T-helper 17 cell (primary cell): ENCODE results near the gene GPR83. TPM values are rescaled to one million over a fixed set of nuclear protein-coding genes. Genes with fewer than 3 reads are reported as not detected.

Source experiments
- ATAC-seq: fragments of 150-1000 bp; cut with Tn5 transposase; 2 replicates; pipeline ENCODE4 v1.10.0; 2021; ENCODE audit warnings: mild to moderate bottlenecking, moderate library complexity
- DNase-seq, 3 donors: peaks; one replicate each; pipeline versions ENCODE4 v3.0.0 to v3.0.0-alpha.2; 2020 to 2021
- H3K9me3 ChIP-seq: one replicate; pipeline ENCODE4 v1.7.0; 2013; ENCODE audit warnings: low read length, mild to moderate bottlenecking; ENCODE audit not compliant: control insufficient read depth, poor library complexity, severe bottlenecking
- H3K27ac Mint-ChIP-seq: one replicate; pipeline ENCODE4 v1.8.0; 2022; ENCODE audit warnings: mild to moderate bottlenecking, moderate library complexity, mixed read lengths
- H3K27me3 Mint-ChIP-seq: one replicate; pipeline ENCODE4 v1.8.0; 2022; ENCODE audit warnings: mixed read lengths
- H3K36me3 Mint-ChIP-seq: one replicate; pipeline ENCODE4 v1.8.0; 2022; ENCODE audit warnings: low read depth, mixed read lengths
- H3K4me1 Mint-ChIP-seq: one replicate; pipeline ENCODE4 v1.8.0; 2022; ENCODE audit warnings: mild to moderate bottlenecking, mixed read lengths
- H3K4me3 Mint-ChIP-seq: one replicate; pipeline ENCODE4 v1.8.0; 2022; ENCODE audit warnings: mild to moderate bottlenecking, moderate library complexity, mixed read lengths
- total RNA-seq, 4 donors: library from RNA in 2 of 4; stranded (reverse) in 2 of 4; gene quantifications; one replicate each; pipeline ENCODE4 v1.2.3 and lab custom pipeline; 2022 to 2026

Gene GPR83
- total RNA-seq, 2 donors from 2014 or later: 0.10 to 0.22 TPM

- peaks cover 2% of the 10 kb centered on the region for H3K9me3 ChIP-seq
- Mint-ChIP-seq H3K27ac (no peak overlapping the region), H3K36me3 (no peaks in the 10 kb centered on the region), H3K4me1 (no peaks in the 10 kb centered on the region), H3K27me3 (peaks cover 25% of the 10 kb centered on the region), H3K4me3 (no peak overlapping the region)
- DNase-seq: no peak
- ATAC-seq: no peak
Observed at GRCh38 chr11:94338651-94339050, 62.6 kb downstream of the GPR83 start.

- Mint-ChIP-seq H3K4me3 (no peak overlapping the region), H3K36me3 (no peaks in the 10 kb centered on the region), H3K27ac (no peak overlapping the region), H3K4me1 (no peaks in the 10 kb centered on the region), H3K27me3 (peaks cover 29% of the 10 kb centered on the region)
- peaks cover 2% of the 10 kb centered on the region for H3K9me3 ChIP-seq
- ATAC-seq: no peak
- no peak for DNase-seq
Observed at GRCh38 chr11:94336033-94336432, 65.2 kb downstream of the GPR83 start.

GRCh38 chr11:94332814-94333213, 68.4 kb downstream of the GPR83 start:
- peaks cover 2% of the 10 kb centered on the region for H3K9me3 ChIP-seq
- Mint-ChIP-seq H3K36me3 (no peaks in the 10 kb centered on the region), H3K27me3 (peaks cover 29% of the 10 kb centered on the region), H3K4me3 (no peak overlapping the region), H3K4me1 (peaks cover 2% of the 10 kb centered on the region), H3K27ac (no peak overlapping the region)
- ATAC-seq: no peak
- DNase-seq: no peak

- no peak for ATAC-seq
- no peaks in the 10 kb centered on the region for H3K9me3 ChIP-seq
- Mint-ChIP-seq H3K36me3 (no peaks in the 10 kb centered on the region), H3K27ac (no peak overlapping the region), H3K4me1 (peaks cover 2% of the 10 kb centered on the region), H3K4me3 (no peak overlapping the region), H3K27me3 (peaks cover 14% of the 10 kb centered on the region)
- DNase-seq: no peak
Observed at GRCh38 chr11:94330789-94331188, 70.4 kb downstream of the GPR83 start.

- Mint-ChIP-seq H3K27ac (no peak overlapping the region), H3K4me1 (peaks cover 2% of the 10 kb centered on the region), H3K4me3 (no peak overlapping the region), H3K36me3 (no peaks in the 10 kb centered on the region), H3K27me3 (peaks cover 5% of the 10 kb centered on the region)
- DNase-seq (no peak), ATAC-seq (no peak)
- H3K9me3 ChIP-seq: no peaks in the 10 kb centered on the region
Observed at GRCh38 chr11:94329501-94329900, 71.7 kb downstream of the GPR83 start.

- Mint-ChIP-seq H3K27me3 (peaks cover 5% of the 10 kb centered on the region), H3K4me3 (no peak overlapping the region), H3K4me1 (peaks cover 2% of the 10 kb centered on the region), H3K27ac (no peak overlapping the region), H3K36me3 (no peaks in the 10 kb centered on the region)
- ATAC-seq (no peak), DNase-seq (no peak)
- no peaks in the 10 kb centered on the region for H3K9me3 ChIP-seq
Observed at GRCh38 chr11:94328587-94329080, 72.6 kb downstream of the GPR83 start.

Other genes starting within 250 kb of the GPR83 start
- not detected for gene IZUMO1R, start 96.8 kb downstream of the GPR83 start, total RNA-seq
- gene MRE11, start 92.4 kb upstream of the GPR83 start, total RNA-seq: 10 to 100 TPM; 21.5 to 22.6 TPM
- gene ANKRD49, start 92.6 kb upstream of the GPR83 start, total RNA-seq: 10 to 100 TPM; 27.4 to 38.1 TPM
- not detected for gene C11orf97, start 111.0 kb upstream of the GPR83 start, total RNA-seq
- gene FUT4, start 142.5 kb upstream of the GPR83 start, total RNA-seq: 1 to 10 TPM; 3.6 to 5.2 TPM
- gene PIWIL4, start 165.9 kb upstream of the GPR83 start, total RNA-seq: 1 to 10 TPM; 1.3 to 1.6 TPM